NCI-H510A (cell line): Measurements from ENCODE around the gene CDH18.

Experiments used
- DNase-seq: peaks from one replicate; lab custom pipeline; 2025; lab: John Stamatoyannopoulos, UW

CDH18 gene

GRCh38 chr5:19584131-19584530 lies 403.9 kb downstream of the CDH18 start:
- no peak for DNase-seq

DNA sequence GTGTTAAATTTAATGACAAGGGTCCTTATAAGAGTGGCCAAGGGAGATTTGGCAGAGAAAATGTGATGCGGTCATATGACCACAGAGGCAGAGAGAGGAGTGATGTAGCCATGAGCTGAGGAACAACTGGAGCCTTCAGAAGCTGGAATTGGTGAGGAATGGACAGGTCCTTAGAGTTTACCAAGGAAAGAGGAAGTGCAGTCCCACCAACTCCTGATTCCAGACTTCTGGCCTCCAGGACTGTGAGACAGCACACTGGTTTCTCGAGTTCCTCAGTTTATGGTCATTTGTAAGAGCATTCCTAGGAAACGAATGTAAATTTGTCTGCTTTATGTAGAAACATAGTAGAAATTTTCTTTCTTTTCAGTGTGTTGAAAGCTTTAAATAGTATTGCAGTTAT lies 410.1 kb downstream of the CDH18 start:
- no peak for DNase-seq

DNA sequence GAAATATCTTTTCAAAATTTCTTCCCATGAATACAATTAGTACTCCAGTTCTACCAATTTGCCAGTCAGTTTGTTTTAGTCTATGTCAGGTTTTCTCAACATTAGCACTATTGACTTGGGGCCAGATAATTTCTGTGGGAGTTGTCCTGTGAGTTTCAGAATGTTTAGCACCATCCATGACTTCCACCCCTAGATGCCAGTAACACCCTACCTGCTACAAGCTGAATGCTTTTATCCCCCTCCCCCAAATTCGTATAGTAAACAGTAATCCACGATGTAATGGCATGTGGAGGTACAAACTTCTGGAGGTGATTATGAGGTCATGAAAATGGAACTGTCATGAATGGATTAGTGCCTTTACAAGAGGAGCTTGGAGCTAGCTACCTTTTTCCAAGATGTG lies 420.0 kb downstream of the CDH18 start:
- no peak for DNase-seq

DNA sequence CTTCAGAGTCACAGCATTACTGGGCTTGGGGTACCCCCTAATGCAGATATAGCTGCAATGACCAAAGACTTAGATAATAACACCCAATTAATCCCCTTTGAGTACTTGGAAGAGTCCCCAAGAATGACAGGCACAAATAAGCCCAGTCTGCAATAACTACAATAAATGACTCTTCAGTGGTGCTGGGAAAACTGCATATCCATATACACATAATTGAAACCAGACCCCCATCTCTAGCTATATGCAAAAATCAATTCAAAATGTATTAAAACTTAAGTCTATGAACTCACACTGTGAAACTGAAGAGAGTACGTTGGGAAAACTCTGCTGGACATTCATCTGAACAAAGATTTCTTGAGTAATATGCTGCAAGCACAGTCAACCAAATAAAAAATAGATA lies 422.5 kb downstream of the CDH18 start:
- no peak for DNase-seq

GRCh38 chr5:19564036-19564435 lies 424.0 kb downstream of the CDH18 start:
- peak; percentile 66 for DNase-seq

GRCh38 chr5:19555876-19556275 lies 432.1 kb downstream of the CDH18 start:
- no peak for DNase-seq

DNA sequence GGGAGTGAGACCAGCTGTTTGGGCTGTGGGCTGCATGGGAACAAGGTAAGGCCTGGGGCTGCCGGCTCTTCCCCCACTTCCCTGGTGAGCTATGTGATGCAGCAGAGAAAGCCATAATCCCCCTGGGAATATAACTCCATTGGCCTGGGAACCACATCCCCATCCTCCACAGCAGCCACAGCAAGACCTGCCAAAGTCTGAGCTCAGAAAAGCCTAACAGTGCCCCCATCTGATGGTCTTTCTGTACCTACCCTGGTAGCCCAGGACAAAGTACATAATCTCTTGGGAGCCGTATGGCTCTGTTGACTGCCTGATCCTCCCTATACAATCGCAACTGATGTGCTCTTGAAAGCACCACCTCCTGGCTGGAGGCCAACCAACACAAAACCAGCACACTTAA lies 432.6 kb downstream of the CDH18 start:
- no peak for DNase-seq

GRCh38 chr5:19554524-19554923 lies 433.5 kb downstream of the CDH18 start:
- DNase-seq, result no peak

DNA sequence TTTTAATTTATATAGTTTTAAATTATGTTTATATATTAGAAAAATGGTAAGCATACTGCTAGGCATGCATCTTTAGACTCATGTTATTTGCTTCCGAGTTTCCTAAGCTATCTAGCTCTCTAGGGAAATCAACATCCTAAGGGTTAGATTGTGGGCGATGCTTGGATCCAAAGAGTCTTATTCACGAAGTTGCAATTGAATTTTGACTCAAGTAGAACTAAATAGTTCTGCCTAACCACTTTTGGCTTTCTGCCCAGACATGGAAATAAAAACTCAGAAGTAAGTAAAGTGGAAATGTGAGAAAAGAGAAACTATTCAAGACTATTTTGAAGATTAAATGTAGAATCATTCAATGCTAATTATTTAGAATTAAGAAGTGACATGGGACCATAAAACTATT lies 440.4 kb downstream of the CDH18 start:
- no peak for DNase-seq

- no peak for DNase-seq
Observed at GRCh38 chr5:19546521-19546920, 441.5 kb downstream of the CDH18 start.

- DNase-seq, result no peak
Observed at GRCh38 chr5:19538607-19539006, 449.4 kb downstream of the CDH18 start.

DNA sequence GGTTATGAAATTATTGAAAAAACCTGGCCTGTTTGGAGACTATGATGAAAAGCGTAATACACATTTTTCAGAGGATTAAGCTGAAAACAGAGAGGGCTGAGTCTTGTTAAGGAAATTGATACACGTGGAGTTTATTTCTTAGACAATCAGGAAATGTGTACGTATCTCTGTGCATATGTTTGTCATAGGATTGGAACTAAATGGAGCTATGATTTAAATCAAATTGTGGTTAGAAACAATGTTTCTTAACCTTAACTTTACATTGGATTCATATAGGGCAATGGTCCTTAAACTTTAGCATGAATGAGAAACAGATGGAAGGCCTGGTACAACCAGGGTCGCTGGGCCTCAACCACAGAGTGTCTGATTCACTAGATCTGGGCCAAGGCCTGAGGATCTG lies 451.6 kb downstream of the CDH18 start:
- no peak for DNase-seq

DNA sequence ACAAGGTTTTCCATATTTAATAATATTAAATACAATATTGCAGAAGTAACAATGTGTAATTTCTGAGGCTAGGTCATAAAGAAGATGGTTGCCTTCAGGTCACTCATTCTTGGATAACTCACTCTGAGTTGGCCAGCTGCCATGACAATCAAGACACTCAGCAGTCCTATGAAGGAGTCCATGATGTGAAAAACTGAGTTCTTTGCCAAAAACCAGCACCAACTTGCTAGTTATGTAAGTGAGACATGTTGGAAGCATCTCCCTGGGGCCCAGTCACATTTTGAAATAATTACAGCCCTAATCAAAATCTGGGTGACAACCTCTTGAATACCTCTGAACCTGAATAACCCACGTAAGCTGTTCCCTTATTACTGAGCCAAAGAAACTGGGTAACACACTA lies 453.2 kb downstream of the CDH18 start:
- no peak for DNase-seq

GRCh38 chr5:19532936-19533335 lies 455.1 kb downstream of the CDH18 start:
- no peak for DNase-seq

DNA sequence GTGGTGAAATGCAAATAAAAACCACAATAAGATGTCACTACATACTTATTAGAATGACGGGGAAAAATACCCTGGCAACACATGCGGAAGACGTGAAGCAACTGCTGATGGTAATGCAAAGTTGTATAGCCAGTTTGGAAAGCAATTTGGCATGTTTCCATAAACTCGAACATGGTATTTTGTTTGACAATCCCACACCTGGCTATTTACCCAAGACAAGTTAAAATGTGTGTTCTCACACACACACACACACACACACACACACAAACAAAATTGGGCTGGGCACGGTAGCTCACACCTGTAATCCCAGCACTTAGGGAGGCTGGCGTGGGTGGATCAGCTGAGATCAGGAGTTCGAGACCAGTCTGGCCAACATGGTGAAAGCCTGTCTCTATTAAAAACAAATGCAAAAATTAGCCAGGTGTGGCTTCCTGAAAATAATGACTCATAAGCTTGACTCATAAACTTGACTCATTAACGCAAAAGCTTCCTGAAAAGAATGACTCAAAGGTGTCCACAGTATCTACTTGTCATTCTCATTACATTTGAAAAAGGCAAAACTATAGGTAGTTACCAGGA lies 456.5 kb downstream of the CDH18 start:
- no peak for DNase-seq

DNA sequence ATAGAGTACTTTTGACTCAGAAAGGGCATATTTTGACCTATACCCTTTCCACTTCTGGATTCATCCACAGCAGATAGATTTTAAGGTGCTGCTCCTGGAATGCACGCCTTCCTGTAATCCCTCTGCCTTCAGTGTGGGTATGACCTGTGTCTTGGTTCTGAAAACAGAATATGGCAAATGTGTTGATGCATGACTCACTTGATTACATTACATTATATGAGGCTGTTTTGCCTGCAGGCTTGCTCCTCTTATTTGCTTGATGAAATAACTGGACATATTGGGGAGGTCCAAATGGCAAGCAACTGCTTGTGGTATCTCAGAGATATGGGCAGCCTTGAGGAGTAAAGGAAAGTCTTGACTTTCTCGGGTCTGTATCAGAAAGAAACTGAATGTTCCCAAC lies 468.6 kb downstream of the CDH18 start:
- DNase-seq, result no peak

GRCh38 chr5:19498852-19499251 lies 489.1 kb downstream of the CDH18 start:
- DNase-seq, result no peak

GRCh38 chr5:19497229-19497815 lies 490.7 kb downstream of the CDH18 start:
- no peak for DNase-seq

DNA sequence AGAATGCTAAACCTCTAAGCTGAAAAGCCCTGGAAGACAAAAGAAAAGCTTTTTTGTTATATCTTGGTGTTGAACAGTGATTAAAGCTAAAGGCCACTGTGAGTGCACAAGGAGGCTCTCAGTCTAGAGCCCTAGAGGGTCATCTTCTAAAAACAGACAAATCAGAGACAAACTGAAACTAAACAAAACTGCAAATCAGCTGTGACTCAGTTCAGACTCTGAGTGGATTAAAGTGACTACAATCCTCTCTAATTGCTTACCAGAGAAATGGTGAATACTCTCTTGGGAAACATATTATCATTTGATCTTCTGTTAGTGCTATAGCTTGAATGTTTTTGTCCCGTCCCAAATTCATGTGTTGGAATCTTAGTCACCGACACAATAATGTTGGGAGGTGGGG lies 491.9 kb downstream of the CDH18 start:
- no peak for DNase-seq

- DNase-seq, result no peak
Observed at GRCh38 chr5:19492861-19493260, 495.1 kb downstream of the CDH18 start.

DNA sequence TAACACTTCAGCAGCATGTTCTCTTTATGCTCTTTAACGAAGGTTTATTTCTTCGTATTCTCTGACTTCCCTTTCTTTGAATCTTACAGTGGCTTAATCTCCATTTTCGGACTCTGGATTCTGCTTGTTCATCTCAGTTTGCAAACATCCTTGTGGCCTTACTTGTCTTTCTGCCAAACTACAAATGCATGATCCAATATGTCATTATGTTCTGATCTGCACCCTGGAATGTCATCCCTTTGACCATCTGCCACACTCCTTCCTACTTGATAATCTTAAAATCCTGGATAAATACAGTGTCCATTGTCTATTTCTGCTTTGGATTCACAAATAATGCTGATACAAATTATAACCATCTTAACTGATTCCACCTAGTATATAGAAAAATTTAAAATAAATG lies 499.2 kb downstream of the CDH18 start:
- no peak for DNase-seq

DNA sequence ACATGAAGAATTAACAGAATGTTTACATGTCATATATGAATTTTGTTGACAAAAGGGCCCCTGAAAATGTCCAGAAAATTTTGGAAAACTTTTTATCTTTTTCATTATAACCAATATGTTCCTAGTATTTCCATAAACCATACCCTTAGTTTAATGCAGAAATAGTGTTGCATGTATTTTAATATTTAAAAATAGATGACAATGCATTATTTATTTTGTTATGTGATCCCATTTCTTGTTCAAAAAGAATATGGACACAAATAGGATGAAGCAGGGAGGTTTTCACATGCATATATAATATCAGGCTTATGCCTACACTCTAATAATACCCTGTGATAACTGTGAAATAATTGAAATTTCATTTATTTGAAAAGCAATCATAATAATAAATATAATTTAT lies 500.5 kb downstream of the CDH18 start:
- DNase-seq, result no peak

DNA sequence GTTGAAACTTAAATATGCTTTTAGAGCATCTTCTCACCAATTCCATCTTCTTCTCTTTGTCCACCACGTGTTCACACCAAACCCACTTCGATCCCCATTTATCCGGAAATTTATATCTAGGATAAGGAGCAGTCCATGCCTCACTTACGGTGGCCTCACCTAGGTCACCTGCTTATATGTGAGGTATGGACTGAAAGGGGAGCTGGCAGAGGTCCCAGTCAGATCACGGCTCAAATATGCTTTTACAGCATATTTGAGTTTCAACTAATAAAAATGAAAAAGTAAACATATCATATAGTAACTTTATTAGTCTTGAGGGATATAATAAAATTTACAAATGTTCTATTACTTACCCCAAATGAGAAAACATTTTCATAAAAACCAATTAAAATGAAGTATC lies 508.4 kb downstream of the CDH18 start:
- no peak for DNase-seq

GRCh38 chr5:19462019-19462418 lies 526.0 kb downstream of the CDH18 start:
- DNase-seq, result no peak

DNA sequence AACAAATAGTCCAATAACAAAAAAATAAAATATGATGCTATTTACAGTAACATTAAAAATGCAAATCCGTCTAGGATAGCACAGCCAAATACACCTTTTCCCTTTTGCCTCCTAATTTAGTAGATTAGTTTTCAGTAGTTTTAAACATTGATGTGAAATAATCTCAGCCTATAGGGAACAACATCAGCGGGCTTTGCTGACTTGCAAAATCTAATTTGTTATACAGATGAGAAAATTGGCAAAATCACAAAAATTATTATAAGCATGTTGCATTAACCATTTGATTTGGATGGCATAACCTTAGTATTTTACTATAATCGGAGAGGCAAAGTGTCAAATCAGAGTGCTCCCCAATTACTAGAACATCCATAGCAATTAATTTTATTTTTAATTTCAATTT lies 563.5 kb downstream of the CDH18 start:
- no peak for DNase-seq
